Activated naive CD4-positive, alpha-beta T cell treated with Interleukin-2 at 50 U/mL for 16 hours (primary cell): ENCODE measurements around the gene HOXC9.

ENCODE experiments used
- DNase-seq: peaks from one replicate; pipeline ENCODE4 v3.0.0-alpha.2; 2020

The HOXC9 gene

DNA sequence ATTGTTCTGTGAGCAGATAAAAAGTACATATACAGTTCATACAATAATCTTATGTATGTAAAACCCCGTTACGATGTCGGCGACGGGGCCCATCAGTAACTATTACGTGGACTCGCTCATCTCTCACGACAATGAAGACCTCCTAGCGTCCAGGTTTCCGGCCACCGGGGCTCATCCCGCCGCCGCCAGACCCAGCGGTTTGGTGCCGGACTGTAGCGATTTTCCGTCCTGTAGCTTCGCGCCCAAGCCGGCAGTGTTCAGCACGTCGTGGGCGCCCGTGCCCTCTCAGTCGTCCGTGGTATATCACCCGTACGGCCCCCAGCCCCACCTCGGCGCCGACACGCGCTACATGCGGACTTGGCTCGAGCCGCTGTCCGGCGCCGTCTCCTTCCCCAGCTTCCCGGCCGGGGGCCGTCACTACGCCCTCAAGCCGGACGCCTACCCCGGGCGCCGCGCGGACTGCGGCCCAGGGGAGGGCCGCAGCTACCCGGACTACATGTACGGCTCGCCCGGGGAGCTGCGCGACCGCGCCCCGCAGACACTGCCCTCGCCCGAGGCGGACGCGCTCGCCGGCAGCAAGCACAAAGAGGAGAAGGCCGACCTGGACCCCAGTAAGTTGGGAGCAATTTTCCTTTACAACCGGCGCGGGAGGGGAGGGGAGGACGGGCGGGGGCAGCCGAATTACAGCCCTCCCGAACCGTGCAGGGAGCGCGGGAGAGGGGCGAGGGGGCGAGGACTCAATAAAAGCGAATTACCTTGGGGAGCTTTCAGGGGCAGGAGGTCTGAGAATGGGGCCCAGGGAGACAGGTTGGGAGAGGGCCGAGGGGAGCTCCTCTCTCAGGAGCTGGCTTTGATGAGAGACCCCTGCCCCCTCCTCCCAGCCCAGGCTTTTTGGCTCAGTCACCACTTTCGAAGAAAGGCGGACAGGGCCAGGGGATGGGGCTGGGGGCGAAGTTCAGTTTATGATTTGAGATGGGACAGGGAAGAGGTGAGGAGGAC is at the start of gene HOXC9:
HOXC9 (plus strand) TSS at position 46 of the 999 bp plus-strand sequence; CDS start at position 74, 28 bp downstream.
- DNase-seq = no peak

DNA sequence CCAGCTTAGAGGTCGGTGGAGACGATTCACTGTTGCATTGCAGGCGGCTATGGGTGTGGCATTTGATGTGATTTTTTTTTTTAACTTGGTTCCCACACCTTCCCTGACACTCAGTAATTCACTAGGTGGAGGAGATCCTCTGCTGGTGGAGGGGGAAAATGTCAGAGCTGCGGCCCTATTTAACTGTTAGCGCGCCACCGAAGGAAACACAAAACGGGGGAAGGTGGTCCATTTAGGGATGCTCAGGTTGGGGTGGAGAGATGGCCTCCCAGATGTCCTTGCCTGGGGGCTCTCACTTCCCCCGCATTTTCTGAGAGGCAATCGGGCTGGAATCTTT is 49.6 kb upstream of the HOXC9 start:
- no peak for DNase-seq

DNA sequence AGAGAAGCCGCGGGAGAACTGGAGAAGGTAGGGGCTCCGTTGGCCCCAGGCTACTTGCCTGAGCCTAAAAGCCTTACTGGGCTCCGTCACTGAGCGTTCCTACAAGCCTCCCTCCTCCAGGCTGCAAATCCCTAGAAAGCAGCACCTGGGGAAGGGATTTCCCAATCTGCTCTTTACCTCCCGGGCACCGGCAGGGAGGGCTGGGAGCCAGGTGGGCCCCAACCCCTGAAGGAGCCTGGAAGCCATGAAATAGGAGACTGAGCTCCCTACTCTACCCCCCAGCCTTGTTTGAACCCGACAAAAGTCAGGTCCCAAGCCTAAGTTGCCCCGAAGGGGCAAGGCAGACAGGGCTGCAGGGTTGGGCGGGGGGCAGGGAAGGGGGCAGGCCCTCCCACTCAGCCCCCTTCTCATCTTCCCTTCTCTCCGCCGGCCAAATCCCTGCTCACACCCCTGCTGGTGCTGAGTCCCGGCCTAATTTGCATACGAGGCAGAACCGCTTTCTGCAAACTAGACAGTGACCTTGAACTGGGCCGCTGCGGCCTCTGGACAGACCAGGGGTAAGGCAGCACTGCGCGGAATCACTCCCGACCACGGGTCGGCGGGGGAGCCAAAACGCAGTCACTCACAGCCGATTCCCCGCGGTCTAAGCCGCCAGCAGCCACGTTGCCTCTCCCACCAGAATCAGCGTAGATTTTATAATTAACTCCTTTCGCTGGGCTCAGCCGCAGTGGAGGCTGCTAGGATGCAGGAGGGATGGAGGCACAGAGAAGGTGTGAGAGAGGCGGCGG is 49.0 kb upstream of the HOXC9 start:
- no peak for DNase-seq

DNA sequence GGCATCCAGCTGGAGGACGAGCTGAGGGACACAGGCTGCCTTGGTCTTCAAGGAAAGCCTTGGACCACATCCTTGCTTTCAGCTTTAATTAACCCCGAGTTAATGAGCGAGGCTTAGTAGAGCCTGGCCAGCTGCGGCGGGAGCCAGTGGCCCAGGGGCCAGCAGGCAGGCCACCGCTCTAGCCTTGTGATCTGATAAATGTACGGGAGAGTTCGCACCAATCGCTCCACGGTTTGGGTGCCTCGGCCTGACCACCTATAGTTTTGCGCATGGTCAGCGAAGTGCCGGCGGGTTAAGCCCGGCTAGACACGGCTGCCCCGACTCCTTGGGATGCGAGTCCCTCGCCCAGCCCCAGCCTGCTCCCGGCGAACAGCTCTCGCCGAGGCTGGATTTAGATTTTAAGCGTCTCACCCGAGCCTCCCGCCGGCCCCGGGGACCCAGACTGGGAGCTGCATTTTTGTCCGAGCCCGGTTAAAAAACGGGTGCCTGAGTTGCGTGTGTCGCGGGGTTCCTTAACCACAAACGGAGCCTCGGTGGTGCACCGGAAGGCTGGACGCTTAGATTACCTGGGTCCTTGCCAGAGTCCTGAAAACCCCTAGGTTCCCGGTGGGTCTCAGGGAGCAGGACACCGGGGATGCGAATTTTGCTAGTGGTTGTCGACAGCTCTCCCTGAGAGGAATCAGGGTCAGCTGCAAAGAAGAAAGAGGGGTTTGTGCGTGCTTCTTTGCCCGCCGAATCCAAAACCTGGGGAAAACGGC is 48.2 kb upstream of the HOXC9 start:
- no peak for DNase-seq

DNA sequence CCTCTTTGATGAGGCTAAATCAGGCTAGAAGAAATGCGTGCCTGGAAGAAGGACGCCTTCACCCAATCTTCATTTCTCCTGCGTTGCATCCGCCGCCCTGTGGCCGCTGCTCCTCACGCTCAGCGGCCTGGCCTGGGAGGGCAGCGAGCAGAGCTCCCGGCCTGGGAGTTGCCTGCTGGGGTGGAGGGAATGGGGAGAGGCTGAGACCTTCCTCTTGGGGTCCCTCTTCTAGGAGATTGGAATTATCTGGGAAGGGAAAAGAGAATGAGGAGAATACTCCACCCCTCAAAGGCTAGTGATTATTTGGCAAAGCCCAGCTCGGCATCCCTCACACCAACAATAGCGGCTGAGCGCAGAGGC is 47.6 kb upstream of the HOXC9 start:
- DNase-seq = no peak

DNA sequence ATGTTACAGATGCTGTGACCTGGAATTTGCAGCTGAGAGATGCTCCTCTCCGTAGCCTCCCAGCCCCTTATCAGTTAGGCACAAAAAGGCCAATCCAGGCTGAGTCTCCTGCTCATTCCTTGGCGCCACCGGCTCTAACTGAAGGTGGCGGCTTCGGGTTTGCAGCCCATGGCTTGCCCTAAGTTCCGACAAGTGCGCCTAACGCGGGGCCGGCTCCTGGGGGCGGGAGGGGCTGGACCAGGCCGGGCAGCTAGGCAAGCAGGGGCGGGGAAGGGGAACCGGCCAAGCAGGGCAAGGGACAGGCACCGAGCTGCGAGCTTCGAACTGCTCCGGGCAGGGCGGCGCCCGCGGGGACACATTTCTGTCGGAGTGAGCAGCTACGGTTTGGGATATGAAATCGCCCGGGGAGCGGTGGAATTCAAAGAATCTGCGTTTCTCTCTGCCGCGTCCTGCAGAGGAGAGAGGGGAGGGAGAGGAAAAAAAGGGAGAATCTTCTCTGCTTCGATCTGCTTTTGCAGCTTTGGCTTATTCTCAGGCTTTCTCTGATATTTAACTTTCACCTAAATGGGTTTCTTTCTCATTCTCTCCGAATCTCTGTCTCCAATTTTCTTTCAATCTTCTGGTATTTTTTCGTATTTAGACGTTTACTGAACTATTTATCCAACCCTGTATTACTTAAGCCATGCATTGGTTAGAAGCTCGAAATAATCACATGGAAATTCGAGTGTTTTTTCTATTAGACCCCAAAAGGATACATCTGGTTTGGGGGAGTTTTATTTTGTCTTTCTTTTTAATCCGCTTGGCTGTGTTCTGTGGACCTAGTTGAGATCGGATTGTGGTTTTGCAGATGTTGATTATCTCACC is 46.9 kb upstream of the HOXC9 start:
- DNase-seq = no peak

DNA sequence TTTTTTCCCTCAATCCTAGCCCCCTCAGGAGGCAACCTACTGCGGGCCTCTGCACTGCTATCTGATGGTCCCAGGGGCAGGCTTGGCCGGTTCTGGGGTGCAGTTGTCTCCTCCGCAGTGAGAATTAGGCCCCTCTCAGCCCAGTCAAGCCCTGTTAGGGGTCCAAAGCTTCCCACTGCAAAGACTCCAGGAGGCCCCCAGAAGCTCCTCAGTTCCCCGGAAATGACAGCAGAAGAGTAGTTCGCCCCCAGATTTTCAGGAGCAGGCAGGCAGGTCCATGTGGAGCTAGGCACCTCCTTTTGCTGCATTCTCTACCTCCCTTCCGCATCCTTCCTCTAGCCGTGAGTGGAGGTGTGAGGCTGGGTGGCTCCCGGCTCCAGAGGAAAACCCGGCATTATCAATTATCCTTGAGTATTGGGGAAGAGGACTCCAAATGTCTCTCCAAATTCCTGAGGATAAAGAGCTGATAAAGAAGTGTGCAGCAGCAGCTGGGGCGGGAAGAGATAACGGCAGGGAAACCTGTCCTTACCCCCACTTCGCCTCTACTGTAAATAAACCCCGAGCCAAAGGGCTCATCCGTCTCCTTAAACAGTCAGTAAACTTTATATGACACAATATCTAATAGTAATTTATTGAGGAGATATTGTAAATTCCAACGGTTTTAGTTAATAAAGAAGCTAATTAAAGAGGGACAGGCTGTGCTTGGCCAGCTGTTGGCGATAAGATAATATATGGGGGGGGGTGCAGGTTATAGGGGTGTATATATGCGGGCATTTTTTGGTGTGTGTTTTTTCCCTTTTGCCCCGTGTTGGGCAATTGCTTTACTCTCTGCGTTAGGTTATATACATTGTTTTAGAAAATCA is 45.9 kb upstream of the HOXC9 start:
- no peak for DNase-seq

DNA sequence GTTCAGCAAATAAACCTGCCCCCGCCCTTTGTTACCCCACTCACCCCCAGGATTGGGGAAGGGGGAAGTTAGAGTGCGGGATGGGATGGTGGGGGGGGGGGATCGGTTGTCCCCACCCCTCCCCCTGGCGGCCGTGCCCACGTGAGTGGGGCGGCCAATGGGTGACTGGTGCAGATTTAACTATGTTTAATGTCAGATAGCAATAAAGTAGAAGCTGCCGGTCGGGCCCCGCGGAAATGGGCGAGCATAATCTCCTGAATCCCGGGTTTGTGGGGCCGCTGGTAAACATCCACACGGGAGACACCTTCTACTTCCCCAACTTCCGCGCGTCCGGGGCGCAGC is 45.3 kb upstream of the HOXC9 start, which contains the start of gene HOXC12:
HOXC12 (plus strand) TSS at position 210 of the 342 bp plus-strand sequence; CDS start at position 237, 27 bp downstream.
- DNase-seq = no peak

DNA sequence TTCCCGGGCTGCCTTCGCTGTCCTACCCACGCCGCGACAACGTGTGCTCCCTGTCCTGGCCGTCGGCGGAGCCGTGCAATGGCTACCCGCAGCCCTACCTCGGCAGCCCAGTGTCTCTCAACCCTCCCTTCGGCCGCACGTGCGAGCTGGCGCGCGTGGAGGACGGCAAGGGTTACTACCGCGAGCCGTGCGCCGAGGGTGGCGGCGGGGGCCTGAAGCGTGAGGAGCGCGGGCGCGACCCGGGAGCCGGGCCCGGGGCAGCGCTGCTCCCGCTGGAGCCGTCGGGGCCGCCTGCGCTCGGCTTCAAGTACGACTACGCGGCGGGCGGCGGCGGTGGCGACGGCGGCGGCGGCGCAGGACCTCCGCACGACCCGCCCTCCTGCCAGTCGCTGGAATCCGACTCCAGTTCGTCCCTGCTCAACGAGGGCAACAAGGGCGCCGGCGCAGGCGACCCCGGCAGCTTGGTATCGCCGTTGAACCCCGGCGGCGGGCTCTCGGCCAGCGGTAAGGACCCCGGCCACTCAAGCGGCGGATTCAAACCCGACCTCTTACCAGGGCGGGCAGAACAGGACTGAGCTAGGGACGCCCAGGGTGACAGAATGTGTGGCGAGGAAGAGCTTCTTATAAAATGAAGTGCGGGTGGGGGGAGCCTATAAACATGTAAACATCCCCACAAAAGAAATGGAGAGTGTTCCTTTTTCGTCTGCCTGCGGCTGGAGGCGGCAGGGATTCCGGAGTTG is 44.8 kb upstream of the HOXC9 start:
- no peak for DNase-seq

DNA sequence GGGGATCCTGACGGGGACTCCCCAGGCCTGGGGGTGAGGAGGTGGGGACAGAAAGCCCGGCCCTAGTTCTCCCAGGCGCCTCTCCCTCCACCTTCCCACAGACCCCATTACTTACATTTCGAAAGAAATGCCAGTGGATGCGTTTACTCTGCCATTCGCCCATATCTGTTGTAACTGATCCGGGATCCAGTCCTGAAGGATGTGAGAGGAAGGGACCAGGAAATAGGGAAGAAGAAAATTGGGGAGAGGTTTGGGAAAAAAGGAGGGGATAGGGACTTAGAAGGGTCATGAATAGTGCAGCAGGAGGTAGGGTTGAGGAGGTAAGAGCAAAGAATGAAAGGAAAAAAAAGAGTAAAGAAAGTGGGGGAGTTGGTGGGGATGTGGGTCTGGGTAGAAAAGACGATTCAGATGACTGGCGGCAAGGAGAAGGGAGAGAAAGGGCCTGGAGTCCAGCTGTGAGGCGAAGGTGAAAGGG is 44.1 kb upstream of the HOXC9 start:
- no peak for DNase-seq

DNA sequence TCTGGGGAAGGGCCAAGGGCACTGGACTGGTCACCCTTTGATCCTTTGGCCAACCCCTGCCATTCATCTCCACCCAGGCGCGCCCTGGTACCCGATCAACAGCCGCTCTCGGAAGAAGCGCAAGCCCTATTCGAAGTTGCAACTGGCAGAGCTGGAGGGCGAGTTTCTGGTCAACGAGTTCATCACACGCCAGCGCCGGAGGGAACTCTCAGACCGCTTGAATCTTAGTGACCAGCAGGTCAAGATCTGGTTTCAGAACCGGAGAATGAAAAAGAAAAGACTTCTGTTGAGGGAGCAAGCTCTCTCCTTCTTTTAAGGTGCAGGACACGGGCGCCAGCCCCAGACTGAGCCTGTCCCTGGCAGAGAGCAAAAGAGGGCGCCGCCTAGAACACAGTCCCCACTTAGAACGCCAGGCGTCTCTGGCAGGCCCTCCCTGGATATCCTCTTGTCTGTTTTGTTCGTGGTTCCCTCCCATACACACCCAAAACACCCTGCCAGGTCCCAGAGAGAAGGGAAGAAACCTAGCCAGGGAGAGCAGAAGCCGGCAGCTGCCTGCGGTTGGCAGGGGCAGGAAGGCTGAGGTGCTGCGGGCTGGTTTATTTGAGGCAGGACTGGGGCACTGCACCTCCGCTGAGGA is 43.6 kb upstream of the HOXC9 start:
- no peak for DNase-seq

DNA sequence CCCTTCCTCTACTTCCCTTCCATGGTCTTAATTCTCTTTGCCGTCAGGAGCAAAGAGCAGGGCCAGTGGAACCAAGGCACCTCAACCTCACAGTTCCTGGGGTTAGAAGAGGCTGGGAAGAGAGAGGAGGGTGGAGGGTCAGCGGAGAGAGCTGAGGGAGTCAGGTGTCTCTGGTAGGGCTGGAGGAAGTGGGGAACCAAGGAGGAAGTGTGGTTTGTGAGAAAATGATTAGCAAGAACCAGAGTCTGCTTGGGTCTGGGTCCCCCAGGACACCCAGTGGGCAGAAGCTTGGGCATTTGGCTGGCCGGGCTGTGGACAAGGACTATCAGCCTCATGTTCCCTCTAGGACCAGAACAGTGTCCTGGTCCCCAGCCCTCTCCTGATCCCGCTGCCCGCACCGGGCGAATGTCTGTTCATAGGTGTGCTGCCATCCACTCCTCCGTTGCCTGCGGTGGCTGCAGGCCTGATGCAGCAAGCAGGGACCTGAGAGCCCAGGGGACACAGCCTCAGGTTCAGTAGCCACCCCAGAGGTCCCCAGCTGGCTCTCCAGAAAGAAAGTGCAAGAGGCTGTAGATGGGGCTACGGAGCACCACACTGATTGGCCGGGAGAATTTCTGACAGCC is 42.9 kb upstream of the HOXC9 start:
- no peak for DNase-seq

DNA sequence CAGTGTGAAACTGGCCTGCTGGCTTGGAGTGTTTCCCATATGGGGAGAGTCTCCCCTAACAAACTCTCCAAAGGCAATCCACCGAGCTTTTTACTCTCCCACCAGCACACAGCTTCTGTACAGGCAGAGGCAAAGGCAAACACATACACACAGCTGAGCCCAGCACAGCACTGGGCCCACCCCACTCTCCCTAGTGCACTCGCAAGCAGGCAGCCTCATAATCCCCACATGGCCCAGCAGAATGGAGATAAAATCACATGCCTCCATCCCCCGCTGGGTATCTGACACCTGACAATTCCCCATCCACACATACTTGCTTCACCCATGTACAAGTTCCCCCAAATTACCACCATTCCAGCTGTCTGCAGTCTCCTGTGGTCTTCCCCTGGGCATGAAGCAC is 41.8 kb upstream of the HOXC9 start:
- DNase-seq = no peak

DNA sequence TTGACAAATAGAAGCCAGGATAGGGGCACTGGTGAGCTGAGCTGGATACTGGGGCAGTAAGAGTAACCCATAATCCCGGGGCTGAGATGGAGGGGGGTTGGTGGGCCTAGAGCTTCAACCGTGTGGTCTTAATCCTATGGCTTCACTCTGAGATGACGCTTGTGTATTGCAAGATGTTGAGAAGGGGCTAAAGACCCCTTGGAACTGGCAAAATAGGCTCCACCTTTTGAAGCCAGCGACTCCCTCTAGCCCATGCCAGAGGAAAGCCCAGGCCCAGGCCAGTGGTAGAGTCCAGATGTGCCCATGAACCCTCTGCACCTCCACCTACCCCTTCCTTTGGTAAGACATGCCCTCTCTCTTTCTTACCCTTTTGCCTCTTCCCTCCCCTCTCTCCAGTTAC is 40.6 kb upstream of the HOXC9 start:
- DNase-seq = no peak

DNA sequence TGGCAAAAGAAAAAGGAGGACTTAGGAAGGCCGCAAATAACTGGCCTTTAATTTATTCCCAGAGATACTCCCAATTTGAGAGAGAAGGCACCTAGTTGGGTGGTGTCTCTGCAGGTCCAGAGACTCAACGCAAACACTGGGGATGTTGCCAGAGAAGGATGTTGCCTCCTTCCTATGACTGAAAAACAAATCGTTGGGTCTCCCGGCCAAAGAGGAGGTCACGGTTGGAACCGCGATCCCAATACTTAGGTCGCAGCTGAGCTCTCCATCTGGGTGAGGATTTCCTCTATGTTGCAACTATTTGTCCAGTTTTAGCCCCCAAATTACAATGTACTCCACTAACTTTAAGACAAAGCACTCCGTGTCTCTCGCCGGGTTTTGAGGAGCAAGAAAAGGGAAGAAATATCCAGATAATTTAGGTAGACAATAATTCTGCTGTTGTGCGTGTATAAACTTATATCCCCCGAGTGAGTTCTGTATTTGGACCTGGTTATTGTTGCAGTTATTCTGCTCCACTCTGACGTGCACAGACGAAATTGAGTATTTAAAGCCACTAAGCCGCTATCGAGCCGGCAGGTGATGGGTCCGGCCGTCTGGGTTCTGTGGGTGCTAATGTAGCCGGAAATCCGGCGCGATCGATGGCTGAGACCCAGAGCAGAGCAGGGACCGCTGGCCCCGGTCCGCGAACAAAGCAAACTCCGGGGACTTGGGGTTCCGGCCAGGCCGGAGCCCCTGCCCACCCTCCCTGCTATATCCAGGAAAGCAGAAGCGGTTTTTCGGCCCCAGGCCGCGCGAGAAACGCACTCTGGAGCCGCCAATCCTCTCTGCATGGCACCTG is 39.6 kb upstream of the HOXC9 start:
- no peak for DNase-seq

DNA sequence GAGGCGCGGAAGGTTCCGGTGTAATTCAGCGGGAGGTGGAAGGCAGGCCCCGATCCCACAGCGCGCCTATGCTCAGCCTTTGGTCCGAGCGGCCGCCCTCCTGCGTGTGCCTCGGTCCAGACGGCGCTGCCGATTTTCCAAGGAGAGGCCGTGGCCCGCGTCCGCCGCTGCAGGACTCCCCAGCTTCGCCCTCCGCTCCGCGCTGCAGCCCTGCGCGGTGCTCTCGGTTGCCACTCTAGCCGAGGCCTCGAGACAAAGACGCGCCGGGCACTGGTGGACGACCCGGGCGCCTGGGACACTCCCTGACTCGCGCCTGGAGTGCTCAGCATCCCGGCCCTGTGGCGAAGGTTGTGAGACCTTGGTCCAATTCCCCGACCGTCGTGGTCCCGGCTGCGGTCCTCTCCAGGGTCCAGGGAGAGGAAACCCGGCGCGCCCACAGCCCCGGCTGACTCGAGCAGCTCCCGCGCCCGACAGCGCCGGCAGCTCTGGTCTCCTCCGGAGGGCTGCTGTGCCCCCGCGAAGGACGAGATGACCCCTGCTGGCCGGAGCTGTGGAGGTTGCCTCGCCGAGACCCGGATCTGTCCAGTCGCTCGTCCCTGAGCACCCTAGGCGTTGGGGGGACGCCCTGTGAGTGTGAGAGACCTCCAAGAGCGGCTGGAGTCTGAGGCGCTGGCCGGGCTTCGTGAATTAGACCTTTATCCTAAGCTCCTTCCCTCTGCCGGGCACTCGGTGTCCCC is 38.8 kb upstream of the HOXC9 start:
- DNase-seq = no peak

DNA sequence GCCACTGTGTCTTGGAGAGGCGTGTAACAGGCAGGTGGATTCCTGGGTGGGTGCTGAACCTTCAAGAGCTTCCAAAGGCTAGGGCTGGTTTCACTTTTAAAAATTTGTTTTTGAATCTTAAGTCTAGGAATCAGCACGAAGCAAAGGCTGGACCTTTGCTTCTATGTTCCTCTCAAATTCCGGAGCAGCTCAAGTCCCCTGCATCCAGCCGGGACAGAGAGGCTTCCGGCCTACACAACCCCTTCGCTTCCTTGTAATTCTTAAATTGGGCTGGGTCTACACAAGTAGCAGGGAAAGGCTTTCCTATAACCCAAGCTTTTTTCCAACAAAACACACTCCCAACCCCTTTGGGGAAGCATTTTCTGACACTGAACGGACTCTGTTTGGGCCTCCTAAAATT is 37.0 kb upstream of the HOXC9 start:
- no peak for DNase-seq
